MM.1S (cell line): ENCODE data around the gene CYP2R1.

ENCODE experiments used
- CTCF ChIP-seq: fragments of 300-600 bp; sonication (generic); IDR thresholded peaks from 2 replicates; pipeline ENCODE4 v1.5.1; 2016; ENCODE audit warnings: antibody characterized with exemption, low read length, mixed read lengths
- EZH2 ChIP-seq: fragments of 300-600 bp; sonication (generic); optimal IDR thresholded peaks from 2 replicates; pipeline ENCODE3; 2017; ENCODE audit warnings: low read depth, mild to moderate bottlenecking, antibody characterized with exemption, low read length, mixed read lengths
- EZH2phosphoT487 ChIP-seq: fragments of 300-600 bp; sonication (generic); IDR thresholded peaks from 2 replicates; pipeline ENCODE4 v1.6.1; 2018; ENCODE audit warnings: antibody characterized with exemption, low read length

- no peak for TF ChIP-seq EZH2phosphoT487
- no peak for TF ChIP-seq CTCF
- no peak for TF ChIP-seq EZH2
Observed at GRCh38 chr11:14906993-14907392, 15.0 kb upstream of the CYP2R1 start.
